AG09319 (cell line): ENCODE measurements around the gene NSD1.

Source experiments
- DNase-seq: peaks from one replicate; pipeline ENCODE4 v3.0.0-alpha.2; 2010; ENCODE audit warnings: low read depth; ENCODE audit errors: extremely low read depth
- CTCF ChIP-seq: IDR thresholded peaks from 2 replicates; pipeline ENCODE4 v1.5.1; 2011; ENCODE audit warnings: low read depth, mild to moderate bottlenecking, inconsistent platforms, low read length, moderate library complexity

Gene NSD1

DNA sequence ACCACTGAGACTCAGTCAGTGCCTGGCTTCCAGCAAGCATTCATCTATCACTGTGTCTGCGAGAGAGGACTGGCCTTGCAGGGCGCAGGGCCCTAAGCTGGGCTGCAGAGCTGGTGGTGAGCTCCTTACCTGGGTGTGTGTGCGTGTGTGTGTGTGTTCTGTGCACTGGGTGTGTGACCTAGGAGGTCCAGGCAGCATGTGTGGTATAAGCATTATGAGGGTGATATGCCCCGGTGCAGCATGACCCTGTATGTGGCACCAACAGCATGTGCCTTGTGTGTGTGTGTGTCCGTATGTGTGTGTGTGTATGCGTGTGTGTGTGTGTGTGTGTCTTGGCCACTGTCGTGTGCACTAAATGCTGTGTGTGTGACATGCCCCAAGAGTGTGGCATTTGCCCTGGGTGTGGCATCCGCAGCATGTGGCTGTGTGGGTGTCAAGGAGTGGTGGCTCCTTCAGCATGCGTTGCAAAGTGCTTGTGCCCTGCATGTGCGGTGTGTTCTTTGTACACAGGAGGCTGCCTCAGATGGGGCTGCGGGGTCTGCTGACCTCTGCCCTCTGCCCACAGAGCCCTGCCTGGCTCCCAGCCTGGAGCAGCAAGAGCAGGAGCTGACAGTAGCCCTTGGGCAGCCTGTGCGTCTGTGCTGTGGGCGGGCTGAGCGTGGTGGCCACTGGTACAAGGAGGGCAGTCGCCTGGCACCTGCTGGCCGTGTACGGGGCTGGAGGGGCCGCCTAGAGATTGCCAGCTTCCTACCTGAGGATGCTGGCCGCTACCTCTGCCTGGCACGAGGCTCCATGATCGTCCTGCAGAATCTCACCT is 43.5 kb upstream of the NSD1 start:
- TF ChIP-seq CTCF = no peak
- DNase-seq = no peak

DNA sequence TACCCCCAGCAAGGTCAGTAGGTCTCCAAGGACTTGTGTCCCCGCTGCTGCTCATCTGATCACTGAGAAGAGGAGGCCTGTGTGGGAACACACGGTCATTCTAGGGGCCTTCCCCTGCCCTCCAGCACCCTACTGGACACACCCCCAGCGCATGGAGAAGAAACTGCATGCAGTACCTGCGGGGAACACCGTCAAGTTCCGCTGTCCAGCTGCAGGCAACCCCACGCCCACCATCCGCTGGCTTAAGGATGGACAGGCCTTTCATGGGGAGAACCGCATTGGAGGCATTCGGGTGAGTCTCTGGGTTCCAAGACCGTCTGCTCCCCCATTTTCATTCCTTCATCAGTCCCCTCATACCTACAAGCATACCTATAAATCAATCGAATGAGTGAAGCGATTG is 42.8 kb upstream of the NSD1 start:
- no peak for TF ChIP-seq CTCF
- no peak for DNase-seq

- no peak for TF ChIP-seq CTCF
- DNase-seq = no peak
Measured at GRCh38 chr5:177091232-177091631, 42.3 kb upstream of the NSD1 start.

DNA sequence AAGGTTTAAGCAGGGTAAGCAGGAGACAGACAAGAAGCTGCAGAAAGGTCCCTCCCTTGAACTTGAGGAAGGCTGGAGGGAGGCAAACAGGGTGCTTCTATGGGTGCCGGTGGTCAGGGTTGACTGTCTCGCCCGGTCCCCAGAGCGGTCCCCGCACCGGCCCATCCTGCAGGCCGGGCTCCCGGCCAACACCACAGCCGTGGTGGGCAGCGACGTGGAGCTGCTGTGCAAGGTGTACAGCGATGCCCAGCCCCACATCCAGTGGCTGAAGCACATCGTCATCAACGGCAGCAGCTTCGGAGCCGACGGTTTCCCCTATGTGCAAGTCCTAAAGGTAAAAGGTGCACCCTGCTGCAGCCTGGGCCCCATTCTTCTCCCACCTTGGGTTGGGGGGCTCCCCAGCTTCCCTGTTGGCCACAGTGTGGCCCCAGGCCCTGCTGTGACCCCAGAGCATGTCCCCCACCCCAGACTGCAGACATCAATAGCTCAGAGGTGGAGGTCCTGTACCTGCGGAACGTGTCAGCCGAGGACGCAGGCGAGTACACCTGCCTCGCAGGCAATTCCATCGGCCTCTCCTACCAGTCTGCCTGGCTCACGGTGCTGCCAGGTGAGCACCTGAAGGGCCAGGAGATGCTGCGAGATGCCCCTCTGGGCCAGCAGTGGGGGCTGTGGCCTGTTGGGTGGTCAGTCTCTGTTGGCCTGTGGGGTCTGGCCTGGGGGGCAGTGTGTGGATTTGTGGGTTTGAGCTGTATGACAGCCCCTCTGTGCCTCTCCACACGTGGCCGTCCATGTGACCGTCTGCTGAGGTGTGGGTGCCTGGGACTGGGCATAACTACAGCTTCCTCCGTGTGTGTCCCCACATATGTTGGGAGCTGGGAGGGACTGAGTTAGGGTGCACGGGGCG is 41.1 kb upstream of the NSD1 start:
- no peak for DNase-seq
- no peak for TF ChIP-seq CTCF

GRCh38 chr5:177093082-177093712 is 40.4 kb upstream of the NSD1 start:
- DNase-seq = no peak
- no peak for TF ChIP-seq CTCF

GRCh38 chr5:177093803-177094202 is 39.8 kb upstream of the NSD1 start:
- no peak for DNase-seq
- no peak for TF ChIP-seq CTCF
